HEK293 (cell line): Measurements from ENCODE around the gene SLC15A4.

Experiments used
- CTCF ChIA-PET: fragments of 350-600 bp; formaldehyde crosslinking; extraction: SDS; loops from one replicate; lab custom pipeline; 2021; ENCODE audit warnings: antibody characterized with exemption; lab: Yijun Ruan, JAX
- POLR2A ChIA-PET: fragments of 300-600 bp; formaldehyde crosslinking; extraction: SDS; loops from one replicate; lab custom pipeline; 2020; ENCODE audit warnings: antibody characterized with exemption, inconsistent platforms; lab: Yijun Ruan, JAX
- H3K27ac ChIP-seq: fragments of 200-500 bp; sonication (Bioruptor generic); 2 replicates; pipeline ENCODE4 v1.5.1; 2014; ENCODE audit warnings: low read depth, low read length, control low read depth, inconsistent platforms; ENCODE audit errors: extremely low read depth
- H3K36me3 ChIP-seq, 2 experiments: fragments of 200-500 bp in 1 of 2; sonication (Bioruptor generic) in 1 of 2; 1 replicate in 1 of 2; 2 replicates in 1 of 2; pipeline ENCODE4 v1.5.1; 2014 to 2017; ENCODE audit warnings: inconsistent platforms in 2 of 2, low read length in 2 of 2; ENCODE audit not compliant: control insufficient read depth in 2 of 2, insufficient read depth in 1 of 2
- H3K4me1 ChIP-seq: fragments of 200-500 bp; sonication (Bioruptor generic); 2 replicates; pipeline ENCODE4 v1.5.1; 2014; ENCODE audit warnings: mild to moderate bottlenecking, low read length, inconsistent platforms; ENCODE audit not compliant: control insufficient read depth, insufficient read depth
- H3K4me3 ChIP-seq: 2 replicates; pipeline ENCODE4 v1.5.1; 2011; ENCODE audit warnings: low read depth, mild to moderate bottlenecking, control low read depth, low read length, moderate library complexity
- H3K9me3 ChIP-seq: fragments of 200-500 bp; sonication (Bioruptor generic); 2 replicates; pipeline ENCODE4 v1.5.1; 2014; ENCODE audit warnings: low read depth, low read length, inconsistent platforms; ENCODE audit not compliant: control insufficient read depth, insufficient read depth
- GFI1B ChIP-seq: fragments of 450-650 bp; formaldehyde crosslinking; IDR thresholded peaks from 2 replicates; pipeline ENCODE4 v1.5.1; 2016; ENCODE audit warnings: missing biosample characterization, missing genetic modification characterization
- OVOL3 ChIP-seq: fragments of 450-650 bp; formaldehyde crosslinking; IDR thresholded peaks from 2 replicates; pipeline ENCODE4 v1.5.1; 2016; ENCODE audit warnings: missing biosample characterization, missing genetic modification characterization
- SETDB1 ChIP-seq: IDR thresholded peaks from one replicate; pipeline ENCODE4 v1.6.1; 2017; ENCODE audit warnings: mild to moderate bottlenecking, low read length, moderate library complexity, mixed read lengths; ENCODE audit not compliant: insufficient read length
- ZFHX2 ChIP-seq: fragments of 450-650 bp; formaldehyde crosslinking; conservative IDR thresholded peaks from 2 replicates; pipeline ENCODE4 v1.5.1; 2016; ENCODE audit warnings: missing biosample characterization, missing genetic modification characterization
- ZNF2 ChIP-seq: fragments of 450-650 bp; formaldehyde crosslinking; IDR thresholded peaks from 2 replicates; pipeline ENCODE4 v1.5.1; 2016; ENCODE audit warnings: missing biosample characterization, missing genetic modification characterization
- ZNF311 ChIP-seq: fragments of 450-650 bp; formaldehyde crosslinking; IDR thresholded peaks from 2 replicates; pipeline ENCODE4 v1.5.1; 2017; ENCODE audit warnings: missing biosample characterization, missing genetic modification characterization, borderline replicate concordance
- ZNF544 ChIP-seq: fragments of 450-650 bp; formaldehyde crosslinking; IDR thresholded peaks from 2 replicates; pipeline ENCODE4 v1.5.0; 2017; ENCODE audit warnings: missing biosample characterization, missing genetic modification characterization
- ZNF747 ChIP-seq: fragments of 450-650 bp; formaldehyde crosslinking; IDR thresholded peaks from 2 replicates; pipeline ENCODE4 v1.5.1; 2016; ENCODE audit warnings: missing biosample characterization, missing genetic modification characterization
- ZXDB ChIP-seq: fragments of 450-650 bp; formaldehyde crosslinking; IDR thresholded peaks from 2 replicates; pipeline ENCODE4 v1.5.1; 2016; ENCODE audit warnings: missing biosample characterization, missing genetic modification characterization
- TF ChIP-seq, protein P1 (sequence below): fragments of 450-650 bp; formaldehyde crosslinking; IDR thresholded peaks from 2 replicates; pipeline ENCODE4 v1.5.1; 2016; ENCODE audit warnings: missing biosample characterization, missing genetic modification characterization
- TF ChIP-seq, protein P2 (sequence below): fragments of 450-650 bp; formaldehyde crosslinking; IDR thresholded peaks from 2 replicates; pipeline ENCODE4 v1.5.1; 2016; ENCODE audit warnings: missing biosample characterization, missing genetic modification characterization
- TF ChIP-seq, protein P3 (sequence below): fragments of 450-650 bp; formaldehyde crosslinking; IDR thresholded peaks from 2 replicates; pipeline ENCODE4 v1.5.1; 2016; ENCODE audit warnings: missing biosample characterization, missing genetic modification characterization, borderline replicate concordance
- TF ChIP-seq, protein P4 (sequence below): fragments of 450-650 bp; formaldehyde crosslinking; IDR thresholded peaks from 2 replicates; pipeline ENCODE4; 2016; ENCODE audit warnings: missing biosample characterization, missing genetic modification characterization
- TF ChIP-seq, protein P5 (sequence below): fragments of 450-650 bp; formaldehyde crosslinking; IDR thresholded peaks from 2 replicates; pipeline ENCODE4 v1.5.0; 2017; ENCODE audit warnings: missing biosample characterization, missing genetic modification characterization, borderline replicate concordance
- TF ChIP-seq, protein P6 (sequence below): fragments of 450-650 bp; formaldehyde crosslinking; IDR thresholded peaks from 2 replicates; pipeline ENCODE4 v1.5.1; 2016; ENCODE audit warnings: missing biosample characterization, missing genetic modification characterization

SLC15A4 gene

DNA sequence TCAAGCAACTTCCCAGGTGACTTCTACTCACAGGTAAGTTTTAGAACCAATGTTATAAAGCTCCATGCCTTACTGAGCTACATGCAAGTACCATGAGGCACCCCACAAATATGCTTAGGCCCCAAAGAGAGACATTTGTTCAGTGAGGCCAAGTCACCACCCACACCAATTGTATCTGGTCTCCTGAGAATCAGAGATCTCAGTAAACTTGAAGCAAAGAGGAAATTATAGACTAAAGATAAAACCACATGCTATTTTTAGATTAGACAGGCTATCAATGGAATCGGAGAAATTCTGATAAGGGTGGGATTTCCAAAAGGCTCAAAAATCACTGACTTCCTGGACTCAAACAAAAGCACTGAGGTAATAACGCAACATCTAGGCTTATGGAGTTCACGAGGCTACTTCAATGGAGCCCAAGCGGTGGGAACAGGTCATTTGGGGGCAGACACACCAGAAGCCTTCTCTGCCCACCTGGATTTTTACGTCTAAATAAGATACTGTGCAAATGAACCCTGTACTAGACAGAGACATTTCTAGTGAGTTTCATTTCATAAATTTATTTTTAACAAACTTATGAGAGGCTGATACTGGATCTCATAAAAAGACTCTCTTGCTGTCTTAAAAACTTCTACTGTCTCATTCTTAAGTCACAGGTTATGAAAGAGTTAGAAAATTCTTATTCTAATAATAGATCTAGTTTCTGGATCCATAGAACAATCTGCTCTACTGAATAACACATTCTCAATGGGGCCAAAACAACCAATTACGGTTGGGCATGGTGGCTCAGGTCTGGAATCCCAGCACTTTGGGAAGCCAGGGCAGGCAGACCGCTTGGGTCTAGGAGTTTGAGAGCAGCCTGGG, 7.7 kb downstream of the SLC15A4 start (continued):
- TF ChIP-seq, protein P1, sequence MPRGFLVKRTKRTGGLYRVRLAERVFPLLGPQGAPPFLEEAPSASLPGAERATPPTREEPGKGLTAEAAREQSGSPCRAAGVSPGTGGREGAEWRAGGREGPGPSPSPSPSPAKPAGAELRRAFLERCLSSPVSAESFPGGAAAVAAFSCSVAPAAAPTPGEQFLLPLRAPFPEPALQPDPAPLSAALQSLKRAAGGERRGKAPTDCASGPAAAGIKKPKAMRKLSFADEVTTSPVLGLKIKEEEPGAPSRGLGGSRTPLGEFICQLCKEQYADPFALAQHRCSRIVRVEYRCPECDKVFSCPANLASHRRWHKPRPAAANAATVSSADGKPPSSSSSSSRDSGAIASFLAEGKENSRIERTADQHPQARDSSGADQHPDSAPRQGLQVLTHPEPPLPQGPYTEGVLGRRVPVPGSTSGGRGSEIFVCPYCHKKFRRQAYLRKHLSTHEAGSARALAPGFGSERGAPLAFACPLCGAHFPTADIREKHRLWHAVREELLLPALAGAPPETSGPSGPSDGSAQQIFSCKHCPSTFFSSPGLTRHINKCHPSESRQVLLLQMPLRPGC = no peak
- TF ChIP-seq, protein P2, sequence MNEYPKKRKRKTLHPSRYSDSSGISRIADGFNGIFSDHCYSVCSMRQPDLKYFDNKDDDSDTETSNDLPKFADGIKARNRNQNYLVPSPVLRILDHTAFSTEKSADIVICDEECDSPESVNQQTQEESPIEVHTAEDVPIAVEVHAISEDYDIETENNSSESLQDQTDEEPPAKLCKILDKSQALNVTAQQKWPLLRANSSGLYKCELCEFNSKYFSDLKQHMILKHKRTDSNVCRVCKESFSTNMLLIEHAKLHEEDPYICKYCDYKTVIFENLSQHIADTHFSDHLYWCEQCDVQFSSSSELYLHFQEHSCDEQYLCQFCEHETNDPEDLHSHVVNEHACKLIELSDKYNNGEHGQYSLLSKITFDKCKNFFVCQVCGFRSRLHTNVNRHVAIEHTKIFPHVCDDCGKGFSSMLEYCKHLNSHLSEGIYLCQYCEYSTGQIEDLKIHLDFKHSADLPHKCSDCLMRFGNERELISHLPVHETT (tag by site-specific recombination) = no peak
- TF ChIP-seq ZNF544 (no peak), ZXDB (tag by site-specific recombination) (no peak), ZFHX2 (tag by site-specific recombination) (no peak), GFI1B (no peak)
- TF ChIP-seq, protein P3, sequence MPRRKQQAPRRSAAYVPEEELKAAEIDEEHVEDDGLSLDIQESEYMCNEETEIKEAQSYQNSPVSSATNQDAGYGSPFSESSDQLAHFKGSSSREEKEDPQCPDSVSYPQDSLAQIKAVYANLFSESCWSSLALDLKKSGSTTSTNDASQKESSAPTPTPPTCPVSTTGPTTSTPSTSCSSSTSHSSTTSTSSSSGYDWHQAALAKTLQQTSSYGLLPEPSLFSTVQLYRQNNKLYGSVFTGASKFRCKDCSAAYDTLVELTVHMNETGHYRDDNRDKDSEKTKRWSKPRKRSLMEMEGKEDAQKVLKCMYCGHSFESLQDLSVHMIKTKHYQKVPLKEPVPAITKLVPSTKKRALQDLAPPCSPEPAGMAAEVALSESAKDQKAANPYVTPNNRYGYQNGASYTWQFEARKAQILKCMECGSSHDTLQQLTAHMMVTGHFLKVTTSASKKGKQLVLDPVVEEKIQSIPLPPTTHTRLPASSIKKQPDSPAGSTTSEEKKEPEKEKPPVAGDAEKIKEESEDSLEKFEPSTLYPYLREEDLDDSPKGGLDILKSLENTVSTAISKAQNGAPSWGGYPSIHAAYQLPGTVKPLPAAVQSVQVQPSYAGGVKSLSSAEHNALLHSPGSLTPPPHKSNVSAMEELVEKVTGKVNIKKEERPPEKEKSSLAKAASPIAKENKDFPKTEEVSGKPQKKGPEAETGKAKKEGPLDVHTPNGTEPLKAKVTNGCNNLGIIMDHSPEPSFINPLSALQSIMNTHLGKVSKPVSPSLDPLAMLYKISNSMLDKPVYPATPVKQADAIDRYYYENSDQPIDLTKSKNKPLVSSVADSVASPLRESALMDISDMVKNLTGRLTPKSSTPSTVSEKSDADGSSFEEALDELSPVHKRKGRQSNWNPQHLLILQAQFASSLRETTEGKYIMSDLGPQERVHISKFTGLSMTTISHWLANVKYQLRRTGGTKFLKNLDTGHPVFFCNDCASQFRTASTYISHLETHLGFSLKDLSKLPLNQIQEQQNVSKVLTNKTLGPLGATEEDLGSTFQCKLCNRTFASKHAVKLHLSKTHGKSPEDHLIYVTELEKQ (tag by site-specific recombination) = no peak
- TF ChIP-seq, protein P4, sequence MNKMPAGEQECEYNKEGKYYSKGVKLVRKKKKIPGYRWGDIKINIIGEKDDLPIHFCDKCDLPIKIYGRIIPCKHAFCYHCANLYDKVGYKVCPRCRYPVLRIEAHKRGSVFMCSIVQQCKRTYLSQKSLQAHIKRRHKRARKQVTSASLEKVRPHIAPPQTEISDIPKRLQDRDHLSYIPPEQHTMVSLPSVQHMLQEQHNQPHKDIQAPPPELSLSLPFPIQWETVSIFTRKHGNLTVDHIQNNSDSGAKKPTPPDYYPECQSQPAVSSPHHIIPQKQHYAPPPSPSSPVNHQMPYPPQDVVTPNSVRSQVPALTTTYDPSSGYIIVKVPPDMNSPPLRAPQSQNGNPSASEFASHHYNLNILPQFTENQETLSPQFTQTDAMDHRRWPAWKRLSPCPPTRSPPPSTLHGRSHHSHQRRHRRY = no peak
- TF ChIP-seq, protein P5, sequence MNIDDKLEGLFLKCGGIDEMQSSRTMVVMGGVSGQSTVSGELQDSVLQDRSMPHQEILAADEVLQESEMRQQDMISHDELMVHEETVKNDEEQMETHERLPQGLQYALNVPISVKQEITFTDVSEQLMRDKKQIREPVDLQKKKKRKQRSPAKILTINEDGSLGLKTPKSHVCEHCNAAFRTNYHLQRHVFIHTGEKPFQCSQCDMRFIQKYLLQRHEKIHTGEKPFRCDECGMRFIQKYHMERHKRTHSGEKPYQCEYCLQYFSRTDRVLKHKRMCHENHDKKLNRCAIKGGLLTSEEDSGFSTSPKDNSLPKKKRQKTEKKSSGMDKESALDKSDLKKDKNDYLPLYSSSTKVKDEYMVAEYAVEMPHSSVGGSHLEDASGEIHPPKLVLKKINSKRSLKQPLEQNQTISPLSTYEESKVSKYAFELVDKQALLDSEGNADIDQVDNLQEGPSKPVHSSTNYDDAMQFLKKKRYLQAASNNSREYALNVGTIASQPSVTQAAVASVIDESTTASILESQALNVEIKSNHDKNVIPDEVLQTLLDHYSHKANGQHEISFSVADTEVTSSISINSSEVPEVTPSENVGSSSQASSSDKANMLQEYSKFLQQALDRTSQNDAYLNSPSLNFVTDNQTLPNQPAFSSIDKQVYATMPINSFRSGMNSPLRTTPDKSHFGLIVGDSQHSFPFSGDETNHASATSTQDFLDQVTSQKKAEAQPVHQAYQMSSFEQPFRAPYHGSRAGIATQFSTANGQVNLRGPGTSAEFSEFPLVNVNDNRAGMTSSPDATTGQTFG = no peak

DNA sequence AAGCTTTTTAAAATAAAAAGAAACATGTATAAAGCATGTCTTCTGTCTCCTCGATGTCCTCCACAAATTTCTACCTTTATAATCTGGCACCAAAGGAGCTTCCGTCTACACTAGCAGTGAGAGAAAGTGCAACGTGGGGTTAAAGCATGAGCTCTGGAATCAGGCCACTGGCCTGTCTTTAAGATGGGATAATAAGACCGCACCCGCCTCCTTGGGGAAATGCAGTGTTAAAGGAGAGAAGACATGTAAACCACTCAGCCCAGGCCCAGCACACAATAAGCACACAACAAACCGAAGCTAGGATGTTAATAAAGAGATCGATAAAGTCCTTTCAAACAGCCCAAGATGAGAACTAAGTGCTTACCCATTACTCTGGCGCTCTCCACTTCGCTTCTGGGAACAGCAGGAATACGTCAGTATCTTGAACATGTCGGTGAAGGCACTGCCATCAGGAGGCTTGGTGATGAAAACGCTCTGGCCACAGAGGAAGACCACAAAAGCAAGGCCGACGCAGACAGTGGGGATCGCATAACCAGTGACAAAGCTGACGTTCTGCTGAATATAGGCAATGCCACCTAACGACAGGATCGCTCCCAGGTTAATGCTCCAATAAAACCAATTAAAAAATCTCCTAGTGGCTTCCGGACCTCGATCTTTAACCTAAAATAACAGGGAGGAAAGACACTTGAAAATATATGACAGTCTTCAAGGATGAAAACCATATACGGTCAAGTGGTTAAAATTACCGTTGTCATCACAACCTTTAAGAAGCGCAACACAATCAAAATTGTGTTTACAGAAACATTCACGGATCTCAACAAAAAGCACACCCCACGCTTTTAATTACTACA, 9.1 kb downstream of the SLC15A4 start:
- POLR2A ChIA-PET = interaction anchor here (1.0 kb wide), 1 partner anchor 9 kb away, joined by 4 read pairs; the partner anchor contains the start of gene SLC15A4
- CTCF ChIA-PET = interaction anchor here (0.6 kb wide), 1 partner anchor 16 kb away, joined by 3 read pairs; no protein-coding TSS in a partner anchor
- Histone ChIP-seq H3K27ac (no peak overlapping the region), H3K36me3 (peaks cover 0 to 41% of the 10 kb centered on the region in 2 experiments; a peak in 1 of 3 replicates), H3K4me3 (no peak overlapping the region), H3K9me3 (no peaks in the 10 kb centered on the region), H3K4me1 (peaks cover 9% of the 10 kb centered on the region; the same call in 1 of the 2 replicates)
- TF ChIP-seq SETDB1 (no peak), ZNF311 (tag by site-specific recombination) (no peak), OVOL3 (tag by site-specific recombination) (no peak), ZNF2 (tag by site-specific recombination) (no peak), ZNF747 (tag by site-specific recombination) (no peak)
- TF ChIP-seq, protein P3 (tag by site-specific recombination) = no peak
- TF ChIP-seq, protein P6, sequence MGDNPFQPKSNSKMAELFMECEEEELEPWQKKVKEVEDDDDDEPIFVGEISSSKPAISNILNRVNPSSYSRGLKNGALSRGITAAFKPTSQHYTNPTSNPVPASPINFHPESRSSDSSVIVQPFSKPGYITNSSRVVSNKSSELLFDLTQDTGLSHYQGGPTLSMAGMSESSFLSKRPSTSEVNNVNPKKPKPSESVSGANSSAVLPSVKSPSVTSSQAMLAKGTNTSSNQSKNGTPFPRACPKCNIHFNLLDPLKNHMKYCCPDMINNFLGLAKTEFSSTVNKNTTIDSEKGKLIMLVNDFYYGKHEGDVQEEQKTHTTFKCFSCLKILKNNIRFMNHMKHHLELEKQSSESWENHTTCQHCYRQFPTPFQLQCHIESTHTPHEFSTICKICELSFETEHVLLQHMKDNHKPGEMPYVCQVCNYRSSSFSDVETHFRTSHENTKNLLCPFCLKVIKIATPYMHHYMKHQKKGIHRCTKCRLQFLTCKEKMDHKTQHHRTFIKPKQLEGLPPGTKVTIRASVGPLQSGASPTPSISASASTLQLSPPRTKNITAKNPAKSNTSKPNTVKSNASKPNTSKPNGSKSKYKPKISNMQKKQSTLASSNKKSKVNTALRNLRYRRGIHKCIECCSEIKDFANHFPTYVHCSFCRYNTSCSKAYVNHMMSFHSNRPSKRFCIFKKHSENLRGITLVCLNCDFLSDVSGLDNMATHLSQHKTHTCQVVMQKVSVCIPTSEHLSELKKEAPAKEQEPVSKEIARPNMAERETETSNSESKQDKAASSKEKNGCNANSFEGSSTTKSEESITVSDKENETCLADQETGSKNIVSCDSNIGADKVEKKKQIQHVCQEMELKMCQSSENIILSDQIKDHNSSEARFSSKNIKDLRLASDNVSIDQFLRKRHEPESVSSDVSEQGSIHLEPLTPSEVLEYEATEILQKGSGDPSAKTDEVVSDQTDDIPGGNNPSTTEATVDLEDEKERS (tag by site-specific recombination) = no peak
